Fibroblast of lung (primary cell): ENCODE measurements around the gene ZNF532.

ENCODE experiments used
- CTCF ChIP-seq, 2 donors: IDR thresholded peaks in 1 of 2; conservative IDR thresholded peaks in 1 of 2; 1 replicate in 1 of 2; 2 replicates in 1 of 2; pipeline ENCODE4 v1.5.1; 2011 to 2012; ENCODE audit warnings: low read length in 2 of 2, control low read depth in 1 of 2, inconsistent platforms in 1 of 2, low read depth in 1 of 2, mild to moderate bottlenecking in 1 of 2
- EZH2 ChIP-seq: IDR thresholded peaks from 2 replicates; pipeline ENCODE4 v1.5.1; 2012; ENCODE audit warnings: low read length, control low read depth, mild to moderate bottlenecking; ENCODE audit errors: missing control alignments

- no peak for TF ChIP-seq CTCF (conservative IDR thresholded peaks at IDR 0.05 in 1 of 2, IDR thresholded peaks at IDR 0.05 in 1 of 2; ENCODE audit: low read depth in 1 of 2, low read length in 2 of 2)
- TF ChIP-seq EZH2, result no peak
These were observed 59.8 kb downstream of the ZNF532 start for GRCh38 chr18:58924473-58924872.
